ENCODE results near the gene NSG1.
"Not testable (repeated sequence)": the region's sequence is repeated elsewhere in the genome, so short reads cannot be mapped to it uniquely, and the experiment has no call there.

NSG1 gene

DNA sequence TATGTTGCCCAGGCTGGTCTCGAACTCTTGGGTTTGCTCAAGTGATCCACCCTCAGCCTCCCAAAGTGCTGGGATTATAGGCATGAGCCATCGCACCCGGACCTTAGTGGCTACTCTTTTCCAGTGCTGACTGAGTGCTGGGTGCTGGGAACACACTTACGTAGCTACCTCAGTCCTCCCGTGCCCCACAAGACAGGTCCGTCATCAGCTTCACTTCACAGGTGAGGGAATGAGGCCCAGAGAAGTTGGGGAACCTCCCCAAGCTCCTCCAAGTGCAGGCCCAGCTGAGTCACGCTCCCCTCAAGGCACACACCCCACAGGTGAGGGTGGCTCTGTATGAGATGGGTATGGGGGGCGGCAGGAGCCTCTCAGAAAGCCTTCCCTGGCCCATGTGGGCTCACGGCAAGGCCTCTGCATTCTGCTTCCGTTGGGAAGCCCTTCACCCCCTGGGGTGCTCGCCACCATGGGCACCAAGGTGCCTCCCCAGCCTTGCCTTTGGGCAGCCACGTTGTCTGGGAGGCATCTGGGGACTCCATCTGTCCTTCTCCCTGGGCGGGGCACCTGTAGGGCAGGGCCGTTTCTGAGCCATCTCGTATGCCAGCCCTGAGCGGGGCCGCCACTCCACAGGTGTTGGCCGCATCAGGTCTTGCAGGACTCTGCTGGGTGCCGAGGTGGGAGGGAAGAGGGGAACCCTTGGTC lies 28.4 kb downstream of the NSG1 start:
- DNase-seq (ENCODE audit: low read depth in 1 of 2, low spot score in 1 of 2): no peak

DNA sequence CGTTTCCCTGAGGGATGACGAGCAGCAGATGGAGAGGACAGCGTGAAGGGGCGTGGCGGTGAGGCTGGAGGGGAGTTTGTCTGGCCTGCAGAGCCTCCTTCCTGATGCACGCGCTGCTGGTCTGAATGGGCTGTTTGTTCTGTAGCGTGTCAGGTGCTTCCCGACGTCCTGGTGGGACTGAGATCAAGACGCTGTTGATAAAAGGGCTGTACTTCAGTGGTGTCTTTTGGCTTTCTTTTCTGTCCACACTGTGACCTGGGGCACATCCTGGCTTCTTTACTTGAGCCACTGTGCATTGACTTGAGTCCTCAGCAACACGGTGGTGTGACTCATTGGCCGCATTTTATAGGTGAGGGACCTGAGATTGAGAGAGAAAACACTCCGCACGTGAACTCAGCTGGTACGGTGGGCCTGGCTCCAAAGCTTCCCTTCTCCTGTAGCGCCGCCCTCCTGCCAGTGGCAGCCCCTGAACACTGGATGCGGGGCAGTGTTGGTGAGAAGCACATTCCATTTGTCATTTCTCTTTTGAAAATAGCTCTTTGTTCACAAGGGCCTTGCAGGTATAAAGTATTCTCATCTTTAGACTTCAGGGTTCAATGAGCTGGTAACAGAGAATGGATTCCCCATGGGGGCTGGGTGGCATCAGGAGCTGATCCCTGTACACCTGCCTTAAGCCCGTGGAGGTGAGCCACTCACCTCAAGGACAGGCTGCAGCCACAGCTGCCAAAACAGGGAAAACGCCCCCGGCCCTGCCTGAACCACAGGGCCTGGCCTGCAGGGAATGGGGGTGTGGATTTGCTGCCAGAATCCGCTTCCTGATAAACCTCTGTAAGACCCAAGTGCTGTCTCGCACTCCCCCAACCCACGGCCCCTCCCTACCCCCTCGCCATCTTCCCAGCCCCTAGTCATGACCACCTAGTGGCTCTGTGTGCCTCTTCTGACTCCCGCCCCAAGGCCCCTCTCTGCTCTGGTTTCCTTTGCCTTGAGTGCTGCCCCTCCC lies 29.2 kb downstream of the NSG1 start:
- DNase-seq (ENCODE audit: low read depth in 1 of 2, low spot score in 1 of 2): no peak

DNA sequence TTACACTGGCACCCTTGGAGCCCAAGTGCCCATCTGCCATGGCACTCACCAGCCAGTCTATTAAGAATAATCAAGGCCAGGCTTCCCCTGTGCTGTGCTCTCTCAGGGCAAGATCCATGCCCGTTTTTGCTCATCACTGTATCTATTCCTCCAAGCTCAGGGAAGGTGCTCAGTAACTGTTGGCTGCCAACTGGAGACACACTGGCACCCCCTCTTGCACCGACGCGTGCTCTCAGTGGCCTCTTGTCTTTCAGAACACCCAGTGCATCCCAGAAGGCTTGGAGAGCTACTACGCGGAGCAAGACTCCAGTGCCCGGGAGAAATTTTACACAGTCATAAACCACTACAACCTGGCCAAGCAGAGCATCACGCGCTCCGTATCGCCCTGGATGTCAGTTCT lies 30.1 kb downstream of the NSG1 start:
- DNase-seq (ENCODE audit: low read depth in 1 of 2, low spot score in 1 of 2): no peak

DNA sequence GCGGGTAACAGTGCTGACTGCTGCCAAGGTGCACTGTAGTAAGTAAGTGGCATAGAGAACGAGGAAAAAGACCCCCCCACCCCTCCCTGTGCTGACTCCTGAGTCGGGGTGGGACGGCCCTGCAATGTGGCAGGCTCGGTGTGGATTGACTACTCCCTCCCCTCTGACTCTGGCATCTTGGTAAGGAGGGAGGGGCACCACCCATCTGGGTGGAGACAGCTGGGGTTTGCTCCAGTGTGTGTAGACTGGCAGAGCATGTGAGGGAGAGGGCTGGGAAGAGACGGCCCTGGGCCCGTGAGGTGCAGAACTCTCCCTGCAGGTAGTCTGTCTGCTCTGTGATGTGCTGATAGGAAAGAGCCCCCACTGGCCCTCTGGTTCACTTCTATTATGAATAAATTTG lies 31.0 kb downstream of the NSG1 start:
- DNase-seq (ENCODE audit: low read depth in 1 of 2, low spot score in 1 of 2): no peak

DNA sequence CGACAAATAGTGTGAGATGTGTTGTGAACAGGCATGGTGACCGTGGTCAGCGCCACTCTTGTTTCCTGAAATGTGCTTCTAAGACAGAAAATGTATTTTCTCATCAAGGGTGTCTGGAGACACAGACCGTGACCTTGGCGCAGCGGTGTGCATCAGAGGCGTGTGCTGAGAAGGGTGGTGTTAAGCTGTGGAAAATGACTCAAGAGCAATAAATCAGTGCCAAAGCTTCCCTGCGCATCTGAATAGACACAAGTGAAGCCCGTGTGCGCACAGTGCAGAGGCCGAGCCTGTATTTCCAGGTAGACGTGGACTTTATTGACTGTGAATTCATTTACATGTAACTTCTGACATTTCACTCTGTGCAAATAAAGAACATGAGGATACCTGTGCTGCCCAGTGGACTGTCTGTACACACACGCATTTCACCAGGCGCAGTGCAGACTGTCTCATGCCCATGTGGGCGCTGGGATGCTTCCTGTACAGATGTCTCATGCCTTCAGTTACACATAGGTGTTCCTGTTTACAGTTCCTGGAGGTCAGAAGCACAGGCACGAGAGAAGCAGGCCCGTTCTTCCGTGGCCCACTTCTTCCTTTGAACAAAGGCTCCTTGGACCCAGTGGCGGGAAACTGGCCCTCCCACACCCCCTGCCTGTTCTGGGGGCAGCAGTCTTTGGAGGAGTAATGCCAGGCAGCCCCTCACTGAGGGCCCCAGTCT lies 31.9 kb downstream of the NSG1 start:
- no peak for DNase-seq (ENCODE audit: low read depth in 1 of 2, low spot score in 1 of 2)

DNA sequence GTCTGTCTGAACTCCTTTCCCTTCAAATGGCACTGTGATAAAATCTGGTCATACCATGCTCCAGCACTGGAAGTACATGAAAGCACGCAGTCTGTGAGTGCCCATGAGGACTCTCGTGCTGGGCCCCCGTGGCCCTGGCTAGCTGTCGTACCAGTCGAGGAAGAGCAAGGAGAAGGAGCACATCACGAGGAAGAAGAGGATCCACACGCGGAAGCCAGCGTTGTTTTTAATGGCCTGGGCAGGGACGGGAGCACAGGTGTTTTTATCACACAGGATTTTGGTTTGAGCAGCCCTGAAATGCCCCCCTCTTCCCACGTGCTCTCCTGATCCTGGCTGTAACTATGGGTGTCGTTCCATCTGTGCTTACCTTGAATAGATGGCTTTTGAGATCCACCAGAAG lies 33.0 kb downstream of the NSG1 start:
- no peak for DNase-seq (ENCODE audit: low read depth in 1 of 2, low spot score in 1 of 2)

GRCh38 chr4:4420421-4420820 lies 33.5 kb downstream of the NSG1 start:
- no peak for DNase-seq (ENCODE audit: low read depth in 1 of 2, low spot score in 1 of 2)

- no peak for DNase-seq (ENCODE audit: low read depth in 1 of 2, low spot score in 1 of 2)
Observed at GRCh38 chr4:4421356-4421755, 34.5 kb downstream of the NSG1 start.

- DNase-seq (ENCODE audit: low read depth in 1 of 2, low spot score in 1 of 2): not testable (repeated sequence)
Observed at GRCh38 chr4:4422117-4422516, 35.2 kb downstream of the NSG1 start.

DNA sequence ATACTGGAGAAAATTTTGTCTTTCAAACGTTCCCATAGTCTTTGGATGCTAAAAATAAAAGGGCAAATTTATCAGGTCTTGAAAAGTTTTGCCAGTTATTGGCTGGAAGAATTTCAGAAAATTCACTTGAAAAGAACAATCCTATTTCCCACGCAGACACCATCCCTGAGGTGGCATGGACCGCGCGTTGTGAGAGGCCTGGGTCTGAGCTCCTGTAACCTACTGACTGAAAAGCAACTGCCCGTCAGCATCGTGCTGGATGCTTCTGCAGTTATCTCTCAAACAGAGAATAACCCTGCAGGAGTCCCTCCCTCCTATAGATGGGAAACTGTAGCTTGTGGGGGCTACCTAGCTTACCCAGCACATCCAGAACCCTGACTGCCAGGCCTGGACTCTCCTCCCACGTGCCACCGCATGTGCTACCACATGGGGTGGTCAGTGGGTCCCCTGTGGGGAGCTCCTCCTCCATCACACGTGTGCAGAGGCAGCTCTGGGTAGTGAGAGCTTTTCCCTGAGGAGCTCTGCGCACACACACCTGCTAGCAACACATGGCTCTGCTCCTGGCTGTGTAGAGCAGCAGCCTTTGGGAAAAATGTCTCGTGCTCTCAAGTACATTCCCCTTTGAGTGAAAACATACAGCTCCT lies 36.1 kb downstream of the NSG1 start:
- no peak for DNase-seq (ENCODE audit: low read depth in 1 of 2, low spot score in 1 of 2)

- no peak for DNase-seq (ENCODE audit: low read depth in 1 of 2, low spot score in 1 of 2)
Observed at GRCh38 chr4:4423706-4424498, 37.0 kb downstream of the NSG1 start.

DNA sequence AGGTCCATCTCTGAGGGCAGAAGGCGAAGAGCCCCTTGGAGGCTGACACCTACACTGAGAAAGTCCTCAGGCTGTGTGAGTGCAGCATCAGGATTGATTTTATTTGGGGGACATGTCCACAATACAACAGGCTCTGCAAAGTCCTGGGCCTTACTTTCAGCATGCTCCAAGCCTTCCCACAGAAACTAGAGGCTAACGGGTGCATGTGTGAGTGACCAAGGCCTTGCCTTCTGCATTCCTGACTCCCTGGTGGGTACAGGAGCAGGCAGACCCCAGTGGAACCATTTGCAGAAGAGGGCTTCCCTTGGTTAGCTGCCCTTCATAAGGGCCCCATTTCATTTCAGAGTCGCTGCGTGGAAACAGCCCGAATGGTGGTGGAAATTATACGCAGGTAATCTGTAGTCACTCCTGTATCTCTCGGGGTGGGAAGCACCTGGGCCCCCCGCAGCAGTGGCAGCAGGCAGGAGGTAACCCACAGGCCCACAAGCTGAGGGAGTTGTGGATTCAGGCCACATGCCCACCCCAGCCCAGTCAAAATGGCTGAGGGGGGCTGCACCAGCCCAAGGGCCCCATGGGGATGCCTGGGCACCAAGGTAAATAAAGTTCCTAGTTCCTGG lies 37.7 kb downstream of the NSG1 start:
- DNase-seq (ENCODE audit: low read depth in 1 of 2, low spot score in 1 of 2): no peak

- no peak for DNase-seq (ENCODE audit: low read depth in 1 of 2, low spot score in 1 of 2)
Observed at GRCh38 chr4:4425119-4425690, 38.3 kb downstream of the NSG1 start.

GRCh38 chr4:4425696-4426095 lies 38.8 kb downstream of the NSG1 start:
- DNase-seq (ENCODE audit: low read depth in 1 of 2, low spot score in 1 of 2): no peak

- DNase-seq (ENCODE audit: low read depth in 1 of 2, low spot score in 1 of 2): no peak
Observed at GRCh38 chr4:4426511-4427120, 39.7 kb downstream of the NSG1 start.

DNA sequence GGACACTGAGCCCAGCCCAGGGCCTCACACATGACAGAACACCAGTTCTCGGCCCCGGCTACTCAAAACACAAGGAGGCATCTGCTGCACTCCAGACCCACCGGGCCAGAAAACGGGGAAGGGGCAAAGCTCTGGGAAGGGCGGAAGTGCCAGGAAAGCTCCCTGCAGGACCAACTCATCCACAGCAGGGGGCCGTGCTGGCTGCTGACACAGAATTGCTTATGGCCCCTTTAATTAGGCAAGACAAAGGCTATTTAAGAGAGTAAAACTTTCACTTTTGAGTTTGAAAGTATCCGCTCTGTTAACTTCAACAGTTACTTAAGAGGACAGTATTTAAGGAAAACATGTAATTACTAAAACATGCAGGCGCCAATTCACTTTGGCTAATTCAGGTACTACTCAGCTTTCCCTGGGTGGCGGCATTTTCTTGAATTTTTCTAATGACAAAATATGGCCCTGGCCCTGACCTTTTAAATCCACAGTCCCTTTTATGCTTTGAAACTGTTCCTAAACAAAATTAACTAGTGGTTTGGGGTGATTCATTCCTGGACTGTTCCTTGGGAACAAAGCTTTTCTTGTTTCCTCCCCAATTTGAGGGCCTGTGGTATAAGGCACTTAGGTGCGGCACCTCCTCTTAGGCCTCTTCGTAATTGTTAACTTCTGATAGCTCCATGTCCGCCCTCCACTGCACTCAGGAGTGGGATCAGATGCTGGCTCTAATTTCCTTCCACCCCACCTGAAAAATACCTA lies 40.4 kb downstream of the NSG1 start:
- DNase-seq (ENCODE audit: low read depth in 1 of 2, low spot score in 1 of 2): no peak

GRCh38 chr4:4427886-4428285 lies 41.0 kb downstream of the NSG1 start:
- DNase-seq (ENCODE audit: low read depth in 1 of 2, low spot score in 1 of 2): no peak

All from activated CD4-positive, alpha-beta T cell treated with anti-CD3 and anti-CD28 coated beads, Interleukin-2, amount 50 U/mL, for 24 hours (primary cell).